Esophagus squamous epithelium (tissue), 4 donors: ENCODE measurements around the gene DNTT.

Experiments
- CTCF ChIP-seq, 6 experiments: fragments of 450-650 bp in 4 of 6; fragments of 200-600 bp in 2 of 6; sonication (generic) in 2 of 6; IDR thresholded peaks; one replicate each; pipeline ENCODE4 v1.5.1; 2016 to 2019; ENCODE audit warnings: antibody characterized with exemption in 6 of 6, mild to moderate bottlenecking in 4 of 6, moderate library complexity in 4 of 6
- POLR2A ChIP-seq, 4 donors: fragments of 450-650 bp; IDR thresholded peaks; one replicate each; pipeline ENCODE4 v1.6.1; 2017; ENCODE audit warnings: antibody characterized with exemption in 4 of 4, mild to moderate bottlenecking in 4 of 4, moderate library complexity in 3 of 4

GRCh38 chr10:96365571-96365970 is 61.3 kb downstream of the DNTT start:
- TF ChIP-seq CTCF (IDR thresholded peaks at IDR 0.05) (no peak), POLR2A (IDR thresholded peaks at IDR 0.05) (no peak)
